Stimulated activated CD4-positive, alpha-beta T cell treated with anti-CD3 and anti-CD28 coated beads, Interleukin-12 subunit alpha, Interleukin-12 subunit beta, amount 100 ng/mL, for 4 hours (primary cell): ENCODE data around the gene TNFAIP3.

ENCODE experiments used
- DNase-seq: peaks from one replicate; pipeline ENCODE4 v3.0.0-alpha.2; 2020

Gene TNFAIP3

GRCh38 chr6:137926207-137926731 is 59.2 kb downstream of the TNFAIP3 start:
- peak; percentile 33 for DNase-seq

GRCh38 chr6:137926985-137927384 is 59.9 kb downstream of the TNFAIP3 start:
- DNase-seq: no peak

GRCh38 chr6:137927777-137928218 is 60.7 kb downstream of the TNFAIP3 start:
- DNase-seq: peak; percentile 63

GRCh38 chr6:137928286-137928685 is 61.2 kb downstream of the TNFAIP3 start:
- DNase-seq: no peak

- DNase-seq: no peak
These were observed 64.9 kb downstream of the TNFAIP3 start for GRCh38 chr6:137931849-137932465.
